ENCODE measurements around the gene CTNND2. TPM values are rescaled to one million over a fixed set of nuclear protein-coding genes. Genes with fewer than 3 reads are reported as not detected.

Gene CTNND2
- total RNA-seq, 4 donors from 2014 or later, result 0.04 TPM; not detected in 3

GRCh38 chr5:11888221-11888620, 16.0 kb downstream of the CTNND2 start:
- DNase-seq (no peak), ATAC-seq (no peak)
- no peaks in the 10 kb centered on the region for H3K4me1 ChIP-seq
- H3K9me3 ChIP-seq, result no peaks in the 10 kb centered on the region
- no peak overlapping the region for H3K27ac ChIP-seq
- no peaks in the 10 kb centered on the region for H3K27me3 ChIP-seq
- intact Hi-C loops (cut with DNase I; ENCODE audit: low total_unique reads), result no loop called here
- H3K4me3 ChIP-seq, result no peak overlapping the region
- H3K36me3 ChIP-seq, result no peaks in the 10 kb centered on the region
- no peak for TF ChIP-seq POLR2A (IDR thresholded peaks at IDR 0.05)
- TF ChIP-seq CTCF (IDR thresholded peaks at IDR 0.05 in 4 of 5, conservative IDR thresholded peaks at IDR 0.05 in 1 of 5), result no peak
- in situ Hi-C loops (cut with MboI; ENCODE audit: low sequenced_read_pairs in 4 of 4), result no loop called here

- H3K4me1 ChIP-seq, result no peaks in the 10 kb centered on the region
- in situ Hi-C loops (cut with MboI; ENCODE audit: low sequenced_read_pairs in 4 of 4), result no loop called here
- no peak for ATAC-seq
These were observed 25.4 kb downstream of the CTNND2 start for GRCh38 chr5:11878814-11879213.

GRCh38 chr5:11873587-11873986, 30.7 kb downstream of the CTNND2 start:
- DNase-seq (no peak), ATAC-seq (no peak)
- TF ChIP-seq CTCF (IDR thresholded peaks at IDR 0.05 in 4 of 5, conservative IDR thresholded peaks at IDR 0.05 in 1 of 5), result no peak
- TF ChIP-seq POLR2A (IDR thresholded peaks at IDR 0.05), result no peak

More at GRCh38 chr5:11878814-11879213, 25.4 kb downstream of the CTNND2 start:
- Histone ChIP-seq H3K27ac (no peak overlapping the region), H3K4me3 (no peak overlapping the region), H3K9me3 (no peaks in the 10 kb centered on the region), H3K27me3 (no peaks in the 10 kb centered on the region), H3K36me3 (no peaks in the 10 kb centered on the region)
- TF ChIP-seq CTCF (IDR thresholded peaks at IDR 0.05 in 4 of 5, conservative IDR thresholded peaks at IDR 0.05 in 1 of 5) (no peak), POLR2A (IDR thresholded peaks at IDR 0.05) (no peak)
- DNase-seq, result no peak
- intact Hi-C loops (cut with DNase I; ENCODE audit: low total_unique reads), result no loop called here

GRCh38 chr5:11869203-11869602, 35.0 kb downstream of the CTNND2 start:
- no peaks in the 10 kb centered on the region for H3K4me1 ChIP-seq
- no peak overlapping the region for H3K27ac ChIP-seq
- ATAC-seq (no peak), DNase-seq (no peak)
- H3K9me3 ChIP-seq, result no peaks in the 10 kb centered on the region
- no peak for TF ChIP-seq CTCF (IDR thresholded peaks at IDR 0.05 in 4 of 5, conservative IDR thresholded peaks at IDR 0.05 in 1 of 5)
- H3K4me3 ChIP-seq, result no peak overlapping the region
- in situ Hi-C loops (cut with MboI; ENCODE audit: low sequenced_read_pairs in 4 of 4), result no loop called here
- H3K27me3 ChIP-seq, result no peaks in the 10 kb centered on the region
- intact Hi-C loops (cut with DNase I; ENCODE audit: low total_unique reads), result no loop called here
- no peaks in the 10 kb centered on the region for H3K36me3 ChIP-seq

More at GRCh38 chr5:11873587-11873986, 30.7 kb downstream of the CTNND2 start:
- intact Hi-C loops (cut with DNase I; ENCODE audit: low total_unique reads) (no loop called here), in situ Hi-C loops (cut with MboI; ENCODE audit: low sequenced_read_pairs in 4 of 4) (no loop called here)
- Histone ChIP-seq H3K9me3 (no peaks in the 10 kb centered on the region), H3K27ac (no peak overlapping the region), H3K4me3 (no peak overlapping the region), H3K36me3 (no peaks in the 10 kb centered on the region), H3K4me1 (no peaks in the 10 kb centered on the region), H3K27me3 (no peaks in the 10 kb centered on the region)

GRCh38 chr5:11863911-11864310, 40.3 kb downstream of the CTNND2 start:
- Histone ChIP-seq H3K36me3 (no peaks in the 10 kb centered on the region), H3K9me3 (no peaks in the 10 kb centered on the region), H3K4me3 (no peak overlapping the region), H3K27ac (no peak overlapping the region), H3K27me3 (no peaks in the 10 kb centered on the region), H3K4me1 (no peaks in the 10 kb centered on the region)
- ATAC-seq, result no peak
- intact Hi-C loops (cut with DNase I; ENCODE audit: low total_unique reads) (no loop called here), in situ Hi-C loops (cut with MboI; ENCODE audit: low sequenced_read_pairs in 4 of 4) (no loop called here)
- no peak for DNase-seq
- TF ChIP-seq POLR2A (IDR thresholded peaks at IDR 0.05), result no peak
- no peak for TF ChIP-seq CTCF (IDR thresholded peaks at IDR 0.05 in 4 of 5, conservative IDR thresholded peaks at IDR 0.05 in 1 of 5)
